ENCODE data around the gene SH3RF2.

DNA sequence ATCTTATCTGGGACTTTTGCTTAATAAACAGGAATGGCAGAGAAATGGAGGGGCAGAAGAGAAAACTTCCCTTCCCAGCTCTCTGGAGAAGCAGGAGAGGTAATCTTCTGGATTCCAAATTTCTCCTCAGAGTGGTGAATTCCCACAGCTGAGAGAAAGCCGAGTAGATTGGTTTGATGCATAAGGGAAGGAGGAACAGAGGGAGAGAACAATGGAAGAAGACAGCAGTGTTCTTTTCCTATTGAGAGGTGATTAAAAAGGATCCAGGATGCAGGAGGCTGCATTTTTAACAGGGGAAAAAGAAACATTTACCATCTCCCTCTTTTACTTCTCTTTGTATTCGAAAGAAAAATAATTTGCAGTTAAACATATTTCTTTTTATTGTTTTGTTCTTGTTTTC lies 13.1 kb downstream of the SH3RF2 start:
- TF ChIP-seq, protein P1, sequence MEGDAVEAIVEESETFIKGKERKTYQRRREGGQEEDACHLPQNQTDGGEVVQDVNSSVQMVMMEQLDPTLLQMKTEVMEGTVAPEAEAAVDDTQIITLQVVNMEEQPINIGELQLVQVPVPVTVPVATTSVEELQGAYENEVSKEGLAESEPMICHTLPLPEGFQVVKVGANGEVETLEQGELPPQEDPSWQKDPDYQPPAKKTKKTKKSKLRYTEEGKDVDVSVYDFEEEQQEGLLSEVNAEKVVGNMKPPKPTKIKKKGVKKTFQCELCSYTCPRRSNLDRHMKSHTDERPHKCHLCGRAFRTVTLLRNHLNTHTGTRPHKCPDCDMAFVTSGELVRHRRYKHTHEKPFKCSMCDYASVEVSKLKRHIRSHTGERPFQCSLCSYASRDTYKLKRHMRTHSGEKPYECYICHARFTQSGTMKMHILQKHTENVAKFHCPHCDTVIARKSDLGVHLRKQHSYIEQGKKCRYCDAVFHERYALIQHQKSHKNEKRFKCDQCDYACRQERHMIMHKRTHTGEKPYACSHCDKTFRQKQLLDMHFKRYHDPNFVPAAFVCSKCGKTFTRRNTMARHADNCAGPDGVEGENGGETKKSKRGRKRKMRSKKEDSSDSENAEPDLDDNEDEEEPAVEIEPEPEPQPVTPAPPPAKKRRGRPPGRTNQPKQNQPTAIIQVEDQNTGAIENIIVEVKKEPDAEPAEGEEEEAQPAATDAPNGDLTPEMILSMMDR (IDR thresholded peaks at IDR 0.05), result no peak
- TF ChIP-seq EZH2 (IDR thresholded peaks at IDR 0.05), result no peak

Measured in neural progenitor cell (in vitro differentiated cells).